GM19372 (cell line): Measurements from ENCODE around the gene SLC66A2.
A peak's percentile ranks its signal among the peaks of the same experiment; 100 is the strongest.
"Not testable (repeated sequence)": the region's sequence is repeated elsewhere in the genome, so short reads cannot be mapped to it uniquely, and the experiment has no call there.

Source experiments
- ATAC-seq: cut with Tn5 transposase; IDR thresholded peaks from one replicate; pipeline ENCODE4 v1.9.1; 2021; ENCODE audit warnings: mild to moderate bottlenecking, low read depth, moderate library complexity; ENCODE audit not compliant: unreplicated experiment

The SLC66A2 gene

GRCh38 chr18:79951545-79952455, at the start of gene SLC66A2:
SLC66A2 (minus strand) TSS chr18:79951653; CDS start chr18:79950926, 727 bp downstream.
- peak; percentile 77 for ATAC-seq

- ATAC-seq, result no peak
Measured at GRCh38 chr18:80000877-80001276, 49.4 kb upstream of the SLC66A2 start.

- ATAC-seq, result not testable (repeated sequence)
Measured at GRCh38 chr18:79999701-80000100, 48.2 kb upstream of the SLC66A2 start.

- no peak for ATAC-seq
Measured at GRCh38 chr18:79991494-79991893, 40.0 kb upstream of the SLC66A2 start.

- no peak for ATAC-seq
Measured at GRCh38 chr18:79989195-79989497, 37.7 kb upstream of the SLC66A2 start.

- ATAC-seq, result peak; percentile 97
Measured at GRCh38 chr18:79988451-79989194, 37.2 kb upstream of the SLC66A2 start, which contains the start of gene TXNL4A. TXNL4A (minus strand) TSS chr18:79988563; CDS start chr18:79988392, 171 bp downstream.

GRCh38 chr18:79988071-79988450, 36.6 kb upstream of the SLC66A2 start:
- ATAC-seq, result peak; percentile 55

GRCh38 chr18:79987566-79987965, 36.1 kb upstream of the SLC66A2 start:
- no peak for ATAC-seq

- ATAC-seq, result no peak
Measured at GRCh38 chr18:79986726-79987125, 35.3 kb upstream of the SLC66A2 start.

GRCh38 chr18:79985172-79985571, 33.7 kb upstream of the SLC66A2 start:
- ATAC-seq, result no peak

- no peak for ATAC-seq
Measured at GRCh38 chr18:79983793-79984192, 32.3 kb upstream of the SLC66A2 start.

GRCh38 chr18:79983253-79983652, 31.8 kb upstream of the SLC66A2 start:
- no peak for ATAC-seq

GRCh38 chr18:79982736-79983135, 31.3 kb upstream of the SLC66A2 start:
- no peak for ATAC-seq

GRCh38 chr18:79980585-79980984, 29.1 kb upstream of the SLC66A2 start:
- ATAC-seq, result no peak

GRCh38 chr18:79979843-79980242, 28.4 kb upstream of the SLC66A2 start:
- ATAC-seq, result no peak

- no peak for ATAC-seq
Measured at GRCh38 chr18:79975985-79976680, 24.7 kb upstream of the SLC66A2 start.

GRCh38 chr18:79975043-79975442, 23.6 kb upstream of the SLC66A2 start:
- ATAC-seq, result no peak

GRCh38 chr18:79974025-79974654, 22.7 kb upstream of the SLC66A2 start:
- no peak for ATAC-seq

- ATAC-seq, result no peak
Measured at GRCh38 chr18:79973517-79973916, 22.1 kb upstream of the SLC66A2 start.

GRCh38 chr18:79972720-79973119, 21.3 kb upstream of the SLC66A2 start:
- ATAC-seq, result no peak

- ATAC-seq, result no peak
Measured at GRCh38 chr18:79971986-79972385, 20.5 kb upstream of the SLC66A2 start.
